ENCODE results near the gene TRIM28. TPM values are rescaled to one million over a fixed set of nuclear protein-coding genes. Genes with fewer than 3 reads are reported as not detected.
A peak's percentile ranks its signal among the peaks of the same experiment; 100 is the strongest.

Gene TRIM28
- total and polyA plus RNA-seq, 9 of the 15 experiments (the other 6 are each of a cell fraction or from before 2014, with no cell fraction given) = 12.1 to 797 (median 490) TPM

DNA sequence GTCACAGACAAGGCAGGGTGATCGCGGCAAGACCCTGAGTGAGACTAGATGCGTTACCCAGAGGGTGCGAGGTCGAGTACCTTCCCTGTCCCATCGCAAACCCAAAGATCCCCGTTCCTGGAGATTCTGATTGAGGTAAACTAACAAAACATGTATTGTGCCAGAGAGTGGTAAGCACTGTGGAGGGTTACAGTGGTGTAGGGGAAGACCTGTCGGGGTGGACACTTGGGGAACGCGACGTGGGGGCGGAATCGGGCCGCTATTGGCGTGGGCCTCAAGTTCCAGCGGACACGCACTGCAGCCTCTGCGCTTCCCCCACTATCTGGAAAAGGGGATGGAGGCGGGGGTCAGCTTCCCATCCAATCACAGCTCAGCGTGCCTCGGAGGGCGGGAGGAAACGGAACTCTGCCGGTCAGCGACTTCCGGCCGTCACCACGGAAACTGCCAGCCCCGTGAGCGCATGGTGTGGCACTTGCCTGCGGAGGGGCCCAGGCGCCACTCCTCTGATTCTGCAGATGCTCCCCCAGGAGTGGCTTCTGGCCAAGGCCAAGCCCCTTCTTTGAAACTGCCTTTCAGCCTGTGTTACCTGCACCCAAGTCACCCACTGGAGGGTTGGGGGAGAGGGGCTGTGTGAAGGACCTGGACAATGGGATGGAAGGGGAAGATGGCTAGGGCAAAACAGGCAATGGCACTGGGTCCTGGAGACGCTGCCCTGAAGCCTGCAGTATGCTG is 15.6 kb downstream of the TRIM28 start (continued):
- 0 out of 2 replicates have a peak, but pooled peaks have one; percentile 69 for TF ChIP-seq FOXK1 (CRISPR knock-in tag; IDR thresholded peaks at IDR 0.05; ENCODE audit: borderline replicate concordance)
- TF ChIP-seq, protein P1, sequence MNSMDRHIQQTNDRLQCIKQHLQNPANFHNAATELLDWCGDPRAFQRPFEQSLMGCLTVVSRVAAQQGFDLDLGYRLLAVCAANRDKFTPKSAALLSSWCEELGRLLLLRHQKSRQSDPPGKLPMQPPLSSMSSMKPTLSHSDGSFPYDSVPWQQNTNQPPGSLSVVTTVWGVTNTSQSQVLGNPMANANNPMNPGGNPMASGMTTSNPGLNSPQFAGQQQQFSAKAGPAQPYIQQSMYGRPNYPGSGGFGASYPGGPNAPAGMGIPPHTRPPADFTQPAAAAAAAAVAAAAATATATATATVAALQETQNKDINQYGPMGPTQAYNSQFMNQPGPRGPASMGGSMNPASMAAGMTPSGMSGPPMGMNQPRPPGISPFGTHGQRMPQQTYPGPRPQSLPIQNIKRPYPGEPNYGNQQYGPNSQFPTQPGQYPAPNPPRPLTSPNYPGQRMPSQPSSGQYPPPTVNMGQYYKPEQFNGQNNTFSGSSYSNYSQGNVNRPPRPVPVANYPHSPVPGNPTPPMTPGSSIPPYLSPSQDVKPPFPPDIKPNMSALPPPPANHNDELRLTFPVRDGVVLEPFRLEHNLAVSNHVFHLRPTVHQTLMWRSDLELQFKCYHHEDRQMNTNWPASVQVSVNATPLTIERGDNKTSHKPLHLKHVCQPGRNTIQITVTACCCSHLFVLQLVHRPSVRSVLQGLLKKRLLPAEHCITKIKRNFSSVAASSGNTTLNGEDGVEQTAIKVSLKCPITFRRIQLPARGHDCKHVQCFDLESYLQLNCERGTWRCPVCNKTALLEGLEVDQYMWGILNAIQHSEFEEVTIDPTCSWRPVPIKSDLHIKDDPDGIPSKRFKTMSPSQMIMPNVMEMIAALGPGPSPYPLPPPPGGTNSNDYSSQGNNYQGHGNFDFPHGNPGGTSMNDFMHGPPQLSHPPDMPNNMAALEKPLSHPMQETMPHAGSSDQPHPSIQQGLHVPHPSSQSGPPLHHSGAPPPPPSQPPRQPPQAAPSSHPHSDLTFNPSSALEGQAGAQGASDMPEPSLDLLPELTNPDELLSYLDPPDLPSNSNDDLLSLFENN (IDR thresholded peaks at IDR 0.05; ENCODE audit: low read depth in 2 of 2, low read length in 2 of 2) = no peak
- peak; percentile 78 for TF ChIP-seq MXI1 (IDR thresholded peaks at IDR 0.05; ENCODE audit: low read depth, low read length)
- no peak for TF ChIP-seq ARID2 (IDR thresholded peaks at IDR 0.05)
- TF ChIP-seq ATF1 (CRISPR knock-in tag; IDR thresholded peaks at IDR 0.05) = no peak
- peak; percentile 88 for TF ChIP-seq ATF1 (tag; IDR thresholded peaks at IDR 0.05)
- peak; percentile 74 for TF ChIP-seq PHF20 (IDR thresholded peaks at IDR 0.05; ENCODE audit: partially characterized antibody)
- TF ChIP-seq PCBP2 (IDR thresholded peaks at IDR 0.05; ENCODE audit: low read depth, low read length, poor library complexity, severe bottlenecking) = no peak
- TF ChIP-seq, protein P2, sequence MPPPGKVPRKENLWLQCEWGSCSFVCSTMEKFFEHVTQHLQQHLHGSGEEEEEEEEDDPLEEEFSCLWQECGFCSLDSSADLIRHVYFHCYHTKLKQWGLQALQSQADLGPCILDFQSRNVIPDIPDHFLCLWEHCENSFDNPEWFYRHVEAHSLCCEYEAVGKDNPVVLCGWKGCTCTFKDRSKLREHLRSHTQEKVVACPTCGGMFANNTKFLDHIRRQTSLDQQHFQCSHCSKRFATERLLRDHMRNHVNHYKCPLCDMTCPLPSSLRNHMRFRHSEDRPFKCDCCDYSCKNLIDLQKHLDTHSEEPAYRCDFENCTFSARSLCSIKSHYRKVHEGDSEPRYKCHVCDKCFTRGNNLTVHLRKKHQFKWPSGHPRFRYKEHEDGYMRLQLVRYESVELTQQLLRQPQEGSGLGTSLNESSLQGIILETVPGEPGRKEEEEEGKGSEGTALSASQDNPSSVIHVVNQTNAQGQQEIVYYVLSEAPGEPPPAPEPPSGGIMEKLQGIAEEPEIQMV (tag; conservative IDR thresholded peaks at IDR 0.05; ENCODE audit: low read depth) = no peak
- peak; percentile 61 for TF ChIP-seq C11orf30 (IDR thresholded peaks at IDR 0.05; ENCODE audit: low read depth)
- no peak for TF ChIP-seq MCM2 (IDR thresholded peaks at IDR 0.05; ENCODE audit: low read depth)
- peak in 2 of 3 experiments; percentile 40 to 72 for TF ChIP-seq YY1 (IDR thresholded peaks at IDR 0.05; ENCODE audit: borderline replicate concordance in 1 of 3, control insufficient read depth in 1 of 3, extremely low read depth in 1 of 3, insufficient read depth in 3 of 3, insufficient read length in 1 of 3, insufficient replicate concordance in 2 of 3, low read depth in 1 of 3, low read length in 2 of 3)
- TF ChIP-seq, protein P3, sequence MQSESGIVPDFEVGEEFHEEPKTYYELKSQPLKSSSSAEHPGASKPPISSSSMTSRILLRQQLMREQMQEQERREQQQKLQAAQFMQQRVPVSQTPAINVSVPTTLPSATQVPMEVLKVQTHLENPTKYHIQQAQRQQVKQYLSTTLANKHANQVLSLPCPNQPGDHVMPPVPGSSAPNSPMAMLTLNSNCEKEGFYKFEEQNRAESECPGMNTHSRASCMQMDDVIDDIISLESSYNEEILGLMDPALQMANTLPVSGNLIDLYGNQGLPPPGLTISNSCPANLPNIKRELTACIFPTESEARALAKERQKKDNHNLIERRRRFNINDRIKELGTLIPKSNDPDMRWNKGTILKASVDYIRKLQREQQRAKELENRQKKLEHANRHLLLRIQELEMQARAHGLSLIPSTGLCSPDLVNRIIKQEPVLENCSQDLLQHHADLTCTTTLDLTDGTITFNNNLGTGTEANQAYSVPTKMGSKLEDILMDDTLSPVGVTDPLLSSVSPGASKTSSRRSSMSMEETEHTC (IDR thresholded peaks at IDR 0.05) = no peak
- TF ChIP-seq, protein P4, sequence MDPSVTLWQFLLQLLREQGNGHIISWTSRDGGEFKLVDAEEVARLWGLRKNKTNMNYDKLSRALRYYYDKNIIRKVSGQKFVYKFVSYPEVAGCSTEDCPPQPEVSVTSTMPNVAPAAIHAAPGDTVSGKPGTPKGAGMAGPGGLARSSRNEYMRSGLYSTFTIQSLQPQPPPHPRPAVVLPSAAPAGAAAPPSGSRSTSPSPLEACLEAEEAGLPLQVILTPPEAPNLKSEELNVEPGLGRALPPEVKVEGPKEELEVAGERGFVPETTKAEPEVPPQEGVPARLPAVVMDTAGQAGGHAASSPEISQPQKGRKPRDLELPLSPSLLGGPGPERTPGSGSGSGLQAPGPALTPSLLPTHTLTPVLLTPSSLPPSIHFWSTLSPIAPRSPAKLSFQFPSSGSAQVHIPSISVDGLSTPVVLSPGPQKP (CRISPR knock-in tag; IDR thresholded peaks at IDR 0.05) = no peak
- TF ChIP-seq, protein P5, sequence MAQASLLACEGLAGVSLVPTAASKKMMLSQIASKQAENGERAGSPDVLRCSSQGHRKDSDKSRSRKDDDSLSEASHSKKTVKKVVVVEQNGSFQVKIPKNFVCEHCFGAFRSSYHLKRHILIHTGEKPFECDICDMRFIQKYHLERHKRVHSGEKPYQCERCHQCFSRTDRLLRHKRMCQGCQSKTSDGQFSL (CRISPR knock-in tag; IDR thresholded peaks at IDR 0.05) = peak; percentile 85; the same call in 1 of the 2 replicates
- TF ChIP-seq, protein P5 (tag; IDR thresholded peaks at IDR 0.05) = peak in 1 of 2 experiments; percentile 48; a peak in 1 of 4 replicates
- peak; percentile 74 for TF ChIP-seq HMGN3 (IDR thresholded peaks at IDR 0.05; ENCODE audit: borderline replicate concordance, extremely low read depth, insufficient read length, low read depth, low read length)
- peak in 1 of 2 experiments; percentile 92; a peak in 2 of 4 replicates for TF ChIP-seq HDAC1 (IDR thresholded peaks at IDR 0.05)

Data from K562 (cell line).